KMS-11 (cell line): Measurements from ENCODE around the gene TTLL7.

Experiments used
- H2AFZ ChIP-seq: fragments of 200-600 bp; sonication (generic); 2 replicates; pipeline ENCODE4 v1.6.1; 2016; ENCODE audit warnings: antibody characterized with exemption, mixed run types, low read depth
- H3K27ac ChIP-seq: fragments of 200-600 bp; sonication (generic); 2 replicates; pipeline ENCODE4 v1.6.1; 2016; ENCODE audit warnings: mild to moderate bottlenecking, mixed run types
- H3K27me3 ChIP-seq: fragments of 200-600 bp; sonication (generic); 2 replicates; pipeline ENCODE4 v1.6.1; 2017; ENCODE audit warnings: mild to moderate bottlenecking, low read depth, mixed run types, moderate library complexity; ENCODE audit not compliant: insufficient read depth
- H3K36me3 ChIP-seq: fragments of 200-600 bp; sonication (generic); 2 replicates; pipeline ENCODE4 v1.6.1; 2017; ENCODE audit warnings: mild to moderate bottlenecking, mixed run types; ENCODE audit not compliant: insufficient read depth
- H3K4me1 ChIP-seq: fragments of 200-600 bp; sonication (generic); 2 replicates; pipeline ENCODE4 v1.6.1; 2016; ENCODE audit warnings: mild to moderate bottlenecking, low read depth, mixed run types; ENCODE audit not compliant: poor library complexity, severe bottlenecking
- H3K4me2 ChIP-seq: fragments of 200-600 bp; sonication (generic); 2 replicates; pipeline ENCODE4 v1.7.0; 2016; ENCODE audit warnings: mild to moderate bottlenecking, mixed run types
- H3K4me3 ChIP-seq: fragments of 200-600 bp; sonication (generic); IDR thresholded peaks from 2 replicates; pipeline ENCODE4 v1.6.1; 2017; ENCODE audit warnings: low read depth, low read length, mixed read lengths; ENCODE audit not compliant: insufficient read depth
- H3K79me2 ChIP-seq: fragments of 200-600 bp; sonication (generic); 2 replicates; pipeline ENCODE4 v1.6.1; 2016; ENCODE audit warnings: low read depth, mixed run types; ENCODE audit not compliant: insufficient read depth
- H3K9ac ChIP-seq: fragments of 200-600 bp; sonication (generic); 2 replicates; pipeline ENCODE4 v1.6.1; 2016; ENCODE audit warnings: mild to moderate bottlenecking, mixed run types
- H4K20me1 ChIP-seq: fragments of 200-600 bp; sonication (generic); 2 replicates; pipeline ENCODE4 v1.6.1; 2016; ENCODE audit warnings: mild to moderate bottlenecking, mixed run types; ENCODE audit not compliant: insufficient read depth
- CTCF ChIP-seq: fragments of 200-600 bp; sonication (generic); conservative IDR thresholded peaks from 2 replicates; pipeline ENCODE4 v1.6.1; 2017; ENCODE audit warnings: low read depth, mild to moderate bottlenecking, antibody characterized with exemption, low read length, moderate library complexity, mixed read lengths

Gene TTLL7

GRCh38 chr1:83970114-83970513 is 28.8 kb downstream of the TTLL7 start:
- Histone ChIP-seq H3K4me1 (no peaks in the 10 kb centered on the region), H4K20me1 (no peaks in the 10 kb centered on the region), H2AFZ (no peak overlapping the region), H3K9ac (no peak overlapping the region), H3K4me3 (no peak overlapping the region), H3K79me2 (no peaks in the 10 kb centered on the region), H3K27me3 (no peaks in the 10 kb centered on the region), H3K36me3 (no peaks in the 10 kb centered on the region), H3K27ac (no peak overlapping the region), H3K4me2 (no peak overlapping the region)
- no peak for TF ChIP-seq CTCF

GRCh38 chr1:83967336-83967735 is 31.6 kb downstream of the TTLL7 start:
- TF ChIP-seq CTCF: no peak
- H3K27ac ChIP-seq: no peak overlapping the region
- no peaks in the 10 kb centered on the region for H3K79me2 ChIP-seq
- H3K4me3 ChIP-seq: no peak overlapping the region
- H3K27me3 ChIP-seq: no peaks in the 10 kb centered on the region
- H3K4me1 ChIP-seq: no peaks in the 10 kb centered on the region
- no peak overlapping the region for H3K9ac ChIP-seq
- H3K36me3 ChIP-seq: no peaks in the 10 kb centered on the region
- no peak overlapping the region for H3K4me2 ChIP-seq
- no peaks in the 10 kb centered on the region for H4K20me1 ChIP-seq
- H2AFZ ChIP-seq: no peak overlapping the region

- Histone ChIP-seq H3K79me2 (no peaks in the 10 kb centered on the region), H3K36me3 (no peaks in the 10 kb centered on the region), H3K27me3 (no peaks in the 10 kb centered on the region), H3K4me2 (no peak overlapping the region), H3K9ac (no peak overlapping the region), H3K4me3 (no peak overlapping the region), H3K4me1 (peaks cover 8% of the 10 kb centered on the region), H3K27ac (no peak overlapping the region), H4K20me1 (no peaks in the 10 kb centered on the region), H2AFZ (no peak overlapping the region)
- no peak for TF ChIP-seq CTCF
Measured at GRCh38 chr1:83964153-83964552, 34.8 kb downstream of the TTLL7 start.

- Histone ChIP-seq H3K4me3 (no peak overlapping the region), H3K27me3 (no peaks in the 10 kb centered on the region), H3K79me2 (no peaks in the 10 kb centered on the region), H3K36me3 (no peaks in the 10 kb centered on the region), H4K20me1 (no peaks in the 10 kb centered on the region), H3K4me1 (peaks cover 8% of the 10 kb centered on the region), H3K4me2 (no peak overlapping the region), H2AFZ (no peak overlapping the region), H3K27ac (no peak overlapping the region), H3K9ac (no peak overlapping the region)
- TF ChIP-seq CTCF: no peak
Measured at GRCh38 chr1:83961571-83962295, 37.2 kb downstream of the TTLL7 start.
